GM21515 (cell line): Measurements from ENCODE around the gene PRIM2.
A peak's percentile ranks its signal among the peaks of the same experiment; 100 is the strongest.
"Not testable (repeated sequence)": the region's sequence is repeated elsewhere in the genome, so short reads cannot be mapped to it uniquely, and the experiment has no call there.

Source experiments
- ATAC-seq: cut with Tn5 transposase; IDR thresholded peaks from one replicate; pipeline ENCODE4 v1.9.1; 2021; ENCODE audit not compliant: unreplicated experiment

The PRIM2 gene

GRCh38 chr6:57443181-57443580, 125.8 kb downstream of the PRIM2 start:
- ATAC-seq = not testable (repeated sequence)

- not testable (repeated sequence) for ATAC-seq
These were observed 127.4 kb downstream of the PRIM2 start for GRCh38 chr6:57444787-57445186.

- peak; percentile 26 for ATAC-seq
These were observed 127.9 kb downstream of the PRIM2 start for GRCh38 chr6:57445379-57445778.

- ATAC-seq = peak; percentile 52
These were observed 128.5 kb downstream of the PRIM2 start for GRCh38 chr6:57445790-57446468.

- ATAC-seq = not testable (repeated sequence)
These were observed 132.2 kb downstream of the PRIM2 start for GRCh38 chr6:57449496-57450066.

- not testable (repeated sequence) for ATAC-seq
These were observed 142.4 kb downstream of the PRIM2 start for GRCh38 chr6:57459781-57460180.

GRCh38 chr6:57461022-57461421, 143.6 kb downstream of the PRIM2 start:
- not testable (repeated sequence) for ATAC-seq

- ATAC-seq = not testable (repeated sequence)
These were observed 146.4 kb downstream of the PRIM2 start for GRCh38 chr6:57463809-57464208.

- ATAC-seq = not testable (repeated sequence)
These were observed 148.5 kb downstream of the PRIM2 start for GRCh38 chr6:57465968-57466367.

GRCh38 chr6:57469072-57469471, 151.6 kb downstream of the PRIM2 start:
- ATAC-seq = no peak

- not testable (repeated sequence) for ATAC-seq
These were observed 152.7 kb downstream of the PRIM2 start for GRCh38 chr6:57470148-57470547.

- ATAC-seq = not testable (repeated sequence)
These were observed 154.0 kb downstream of the PRIM2 start for GRCh38 chr6:57471314-57471864.

GRCh38 chr6:57472861-57473362, 155.5 kb downstream of the PRIM2 start:
- not testable (repeated sequence) for ATAC-seq

- not testable (repeated sequence) for ATAC-seq
These were observed 157.5 kb downstream of the PRIM2 start for GRCh38 chr6:57474862-57475475.

- not testable (repeated sequence) for ATAC-seq
These were observed 158.2 kb downstream of the PRIM2 start for GRCh38 chr6:57475656-57476055.

GRCh38 chr6:57480194-57480593, 162.8 kb downstream of the PRIM2 start:
- not testable (repeated sequence) for ATAC-seq

GRCh38 chr6:57481121-57481520, 163.7 kb downstream of the PRIM2 start:
- ATAC-seq = not testable (repeated sequence)

GRCh38 chr6:57482471-57482870, 165.0 kb downstream of the PRIM2 start:
- not testable (repeated sequence) for ATAC-seq

GRCh38 chr6:57486494-57487081, 169.2 kb downstream of the PRIM2 start:
- ATAC-seq = not testable (repeated sequence)

GRCh38 chr6:57488551-57488950, 171.1 kb downstream of the PRIM2 start:
- ATAC-seq = not testable (repeated sequence)

GRCh38 chr6:57489887-57490286, 172.5 kb downstream of the PRIM2 start:
- not testable (repeated sequence) for ATAC-seq
